HG03378 (cell line): ENCODE data around the gene UBAP1L.
"Not testable (repeated sequence)": the region's sequence is repeated elsewhere in the genome, so short reads cannot be mapped to it uniquely, and the experiment has no call there.

Experiments
- ATAC-seq: cut with Tn5 transposase; IDR thresholded peaks from one replicate; pipeline ENCODE4 v1.9.1; 2021; ENCODE audit warnings: mild to moderate bottlenecking, moderate library complexity; ENCODE audit not compliant: unreplicated experiment

Gene UBAP1L

DNA sequence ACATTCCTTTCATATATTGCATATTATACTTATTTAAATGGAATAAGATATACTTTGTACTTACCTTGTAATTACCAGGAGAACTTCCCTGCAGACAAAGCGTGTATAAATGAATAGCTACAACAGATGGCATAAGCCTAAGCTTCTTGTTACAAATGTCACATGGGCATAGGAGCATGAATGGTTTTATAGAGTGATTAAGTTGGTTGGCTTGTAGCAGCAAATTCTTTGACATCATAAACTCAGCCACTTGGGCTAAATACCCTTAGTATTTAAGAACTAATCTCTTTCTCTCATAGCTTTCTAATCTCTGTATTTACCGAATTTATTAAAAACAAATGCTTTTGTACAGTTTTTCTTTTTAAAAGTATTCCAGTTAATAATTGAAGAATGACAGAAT is at the start of gene UBAP1L:
Gene UBAP1L (minus strand): TSS at position 115 of the 400 bp plus-strand sequence. CDS start 8,985 bp downstream, outside the sequence.
- ATAC-seq, result no peak

DNA sequence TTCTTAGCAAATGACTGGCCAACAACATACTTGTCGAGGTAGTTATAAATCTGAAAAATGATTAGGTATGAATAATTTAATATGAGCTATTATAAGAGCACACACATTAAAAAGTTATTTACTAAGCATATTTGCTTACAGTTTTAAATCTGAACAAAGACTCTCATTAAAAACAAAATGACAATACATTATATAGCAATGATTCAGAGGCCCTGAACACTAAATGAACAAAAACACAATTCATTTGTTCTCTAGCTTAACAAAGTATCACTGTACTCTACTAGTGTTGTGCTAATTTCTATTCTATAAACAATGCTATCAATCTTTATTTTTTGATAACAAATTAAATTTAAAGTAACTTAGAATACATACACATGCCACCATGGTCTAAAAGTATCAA is 49.1 kb upstream of the UBAP1L start:
- ATAC-seq, result no peak

- ATAC-seq, result no peak
These were observed 48.0 kb upstream of the UBAP1L start for GRCh38 chr15:65163041-65163440.

DNA sequence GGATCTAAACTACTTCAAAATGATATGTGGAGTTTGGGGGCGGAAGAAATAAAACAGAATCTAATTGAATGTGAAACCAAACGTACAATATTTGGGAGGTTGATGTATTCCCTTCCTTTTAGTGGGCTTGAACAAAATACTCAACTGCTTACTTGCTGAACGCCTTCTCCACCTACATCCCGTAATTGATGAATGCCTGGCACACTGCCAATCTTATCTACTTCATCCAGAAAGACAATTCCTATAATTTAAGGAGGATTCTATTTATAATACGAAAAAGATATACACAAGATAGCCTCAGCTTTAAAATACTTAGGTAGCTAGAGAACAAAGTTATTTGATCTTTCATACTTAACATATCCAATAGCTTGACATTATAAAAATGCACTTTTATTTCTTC is 41.7 kb upstream of the UBAP1L start:
- ATAC-seq, result no peak

DNA sequence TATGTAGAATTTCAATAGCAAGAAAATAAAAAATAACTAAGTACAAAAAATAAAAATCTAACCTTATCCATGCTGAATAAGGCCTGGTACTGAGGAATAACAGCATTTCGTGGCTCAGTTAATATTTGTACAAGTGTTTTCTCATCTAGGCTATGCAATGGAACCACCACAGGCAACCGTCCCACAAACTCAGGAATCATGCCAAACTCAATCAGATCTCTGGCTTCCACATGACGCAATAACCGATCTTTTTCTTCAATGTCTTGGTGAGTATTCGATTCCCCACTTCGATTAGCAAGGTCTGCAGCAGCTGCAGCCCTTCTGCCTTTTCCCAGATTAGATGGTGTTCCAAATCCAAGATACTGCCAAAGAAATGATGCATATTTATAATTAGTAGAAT is 39.7 kb upstream of the UBAP1L start:
- no peak for ATAC-seq

GRCh38 chr15:65147902-65148301 is 32.9 kb upstream of the UBAP1L start:
- no peak for ATAC-seq

DNA sequence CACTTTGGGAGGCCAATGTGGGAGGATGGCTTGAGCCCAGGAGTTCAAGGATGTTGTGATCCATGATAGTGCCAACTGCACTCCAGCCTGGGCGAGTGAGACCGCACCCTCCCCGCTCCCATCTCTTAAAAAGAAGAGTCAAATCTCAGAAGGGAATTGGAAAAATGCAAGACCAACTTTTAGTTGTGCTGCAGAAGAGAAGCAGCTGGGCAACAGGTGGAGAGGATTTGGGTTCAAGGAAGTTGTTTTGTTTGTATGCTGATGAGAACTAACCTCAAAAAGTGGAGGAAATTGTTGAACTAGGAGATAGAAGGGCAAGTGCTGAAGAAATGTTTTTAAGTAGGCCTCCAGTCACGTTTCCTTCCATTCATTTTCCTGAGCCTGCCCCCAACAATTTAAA is 31.4 kb upstream of the UBAP1L start:
- no peak for ATAC-seq

DNA sequence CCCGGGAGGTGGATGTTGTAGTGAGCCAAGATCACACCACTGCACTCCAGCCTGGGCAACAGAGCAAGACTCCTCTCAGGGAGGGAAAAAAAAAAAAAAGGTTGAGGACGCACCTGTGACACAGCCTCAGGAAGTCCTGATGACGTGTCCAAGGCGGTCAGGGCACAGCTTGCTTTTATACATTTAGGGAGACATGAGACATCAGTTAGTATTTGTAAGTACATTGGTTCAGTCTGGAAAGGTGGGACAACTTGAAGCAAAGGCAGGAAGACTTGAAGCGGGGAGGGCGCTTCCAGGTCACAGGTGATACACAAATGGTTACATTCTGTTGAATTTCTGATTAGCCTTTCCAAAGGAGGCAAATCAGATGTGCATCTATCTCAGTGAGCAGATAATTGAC is 23.6 kb upstream of the UBAP1L start:
- not testable (repeated sequence) for ATAC-seq

DNA sequence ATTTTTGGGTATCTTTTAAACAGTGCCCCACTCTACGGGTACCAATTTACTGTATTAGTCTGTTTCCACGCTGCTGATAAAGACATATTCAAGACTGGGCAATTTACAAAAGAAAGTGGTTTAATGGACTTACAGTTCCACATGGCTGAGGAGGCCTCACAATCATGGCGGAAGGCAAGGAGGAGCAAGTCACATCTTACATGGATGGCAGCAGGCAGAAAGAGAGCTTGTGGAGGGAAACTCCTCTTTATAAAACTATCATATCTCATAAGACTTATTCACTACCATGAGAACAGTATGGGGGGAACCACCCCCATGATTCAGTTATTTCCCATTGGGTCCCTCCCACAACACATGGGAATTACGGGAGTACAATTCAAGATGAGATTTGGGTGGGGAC is 22.9 kb upstream of the UBAP1L start:
- not testable (repeated sequence) for ATAC-seq

- ATAC-seq, result not testable (repeated sequence)
These were observed 22.1 kb upstream of the UBAP1L start for GRCh38 chr15:65137089-65137488.

GRCh38 chr15:65134538-65134937 is 19.5 kb upstream of the UBAP1L start:
- no peak for ATAC-seq

- ATAC-seq, result peak; percentile 87
These were observed 18.7 kb upstream of the UBAP1L start, which contains the start of gene PDCD7 for GRCh38 chr15:65133548-65134200. PDCD7 (minus strand) TSS chr15:65133808; CDS start chr15:65133781, 27 bp downstream.

DNA sequence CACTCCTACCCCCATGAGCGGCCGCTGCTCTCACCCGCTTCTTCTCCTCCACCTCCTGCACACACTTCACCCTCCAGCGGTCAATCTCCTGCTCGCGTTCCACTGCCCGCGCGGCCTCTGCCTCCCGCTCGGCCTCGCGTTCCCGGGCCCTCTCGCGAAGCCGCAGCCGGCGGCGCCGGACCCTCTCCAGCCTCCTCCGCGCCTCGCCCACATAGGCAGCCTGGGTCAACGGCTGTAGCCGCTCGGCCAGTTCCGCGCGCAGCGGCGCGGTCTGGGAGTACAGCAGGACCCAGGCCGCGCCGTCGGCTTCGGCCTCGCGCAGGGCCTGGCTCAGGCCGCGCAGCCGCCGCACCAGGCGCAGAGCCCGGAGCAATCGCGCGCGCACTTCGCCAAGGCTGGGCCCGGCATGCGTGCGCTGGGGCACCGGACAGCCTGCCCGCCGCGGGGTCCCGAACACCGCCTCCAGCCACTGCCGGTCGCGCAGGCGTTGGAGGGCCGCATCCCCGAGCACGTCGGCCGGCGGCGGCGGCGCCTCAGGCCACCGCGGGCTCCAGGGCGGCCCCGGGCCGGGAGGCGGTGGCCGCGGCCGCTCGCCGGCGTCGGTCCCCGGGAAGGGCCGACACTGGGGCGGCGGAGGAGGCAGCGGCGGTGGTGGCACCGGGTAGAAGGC is 18.0 kb upstream of the UBAP1L start:
- ATAC-seq, result peak; percentile 6

DNA sequence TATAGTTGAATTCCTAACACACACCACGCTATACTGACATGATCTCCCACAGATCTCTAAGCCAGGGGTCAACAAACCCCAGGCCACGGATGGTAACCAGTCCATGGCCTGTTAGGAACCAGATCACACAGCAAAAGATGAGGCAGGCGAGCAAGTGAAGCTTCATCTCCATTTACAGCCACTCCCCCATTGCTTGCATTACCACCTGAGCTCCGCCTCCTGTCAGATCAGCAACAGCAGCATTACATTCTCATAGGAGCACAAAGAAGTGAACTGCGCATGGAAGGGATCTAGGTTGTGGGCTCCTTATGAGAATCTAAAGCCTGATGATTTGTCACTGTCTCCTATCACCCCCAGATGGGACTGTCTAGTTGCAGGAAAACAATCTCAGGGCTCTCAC is 15.9 kb upstream of the UBAP1L start:
- ATAC-seq, result no peak

DNA sequence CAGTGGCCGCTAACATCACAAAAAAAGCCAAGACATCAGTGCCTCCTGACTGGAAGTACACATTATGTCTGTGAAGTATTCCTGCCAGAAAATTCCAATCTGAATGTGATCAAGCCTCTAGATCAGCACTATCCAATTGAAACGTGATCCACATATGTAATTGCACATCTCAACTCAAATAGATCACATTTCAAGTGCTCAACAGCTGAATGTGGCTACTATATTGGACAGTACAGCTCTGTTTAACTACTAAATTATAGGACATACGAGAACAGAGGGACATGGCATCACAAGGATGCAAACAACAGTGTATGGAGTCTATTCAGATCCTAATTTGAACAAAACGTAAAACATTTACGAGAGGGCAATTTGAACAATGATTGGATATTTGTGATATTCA is 542 bp upstream of the UBAP1L start:
- no peak for ATAC-seq

- no peak for ATAC-seq
These were observed 4.2 kb downstream of the UBAP1L start for GRCh38 chr15:65110676-65111292.

DNA sequence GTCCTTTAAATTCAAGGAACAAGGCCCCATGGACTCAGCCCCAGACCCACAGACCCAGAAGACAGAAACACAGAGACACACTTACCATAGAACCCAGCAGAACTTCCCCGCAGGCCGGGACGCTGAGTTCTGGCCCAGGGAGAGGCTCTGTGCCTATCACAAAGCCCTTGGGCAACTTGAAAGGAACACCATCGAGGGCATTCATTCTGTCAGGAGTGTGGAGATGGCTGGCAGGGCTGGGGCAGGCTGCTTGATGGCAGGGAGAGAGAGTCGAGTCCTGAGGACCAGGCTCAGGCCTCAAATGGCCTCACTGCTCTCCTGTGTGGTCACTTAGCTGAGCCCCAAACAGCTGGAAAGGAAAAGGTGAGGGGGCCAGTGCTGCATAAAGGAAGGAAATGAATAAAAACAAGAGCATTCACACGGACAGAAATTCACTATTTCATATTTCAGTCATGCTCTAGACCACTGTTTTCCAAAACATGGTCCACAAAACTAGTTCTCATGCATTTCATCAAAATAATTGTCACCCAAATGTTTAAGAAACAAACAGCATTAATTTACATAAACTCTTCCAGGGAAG is 8.9 kb downstream of the UBAP1L start:
- no peak for ATAC-seq

DNA sequence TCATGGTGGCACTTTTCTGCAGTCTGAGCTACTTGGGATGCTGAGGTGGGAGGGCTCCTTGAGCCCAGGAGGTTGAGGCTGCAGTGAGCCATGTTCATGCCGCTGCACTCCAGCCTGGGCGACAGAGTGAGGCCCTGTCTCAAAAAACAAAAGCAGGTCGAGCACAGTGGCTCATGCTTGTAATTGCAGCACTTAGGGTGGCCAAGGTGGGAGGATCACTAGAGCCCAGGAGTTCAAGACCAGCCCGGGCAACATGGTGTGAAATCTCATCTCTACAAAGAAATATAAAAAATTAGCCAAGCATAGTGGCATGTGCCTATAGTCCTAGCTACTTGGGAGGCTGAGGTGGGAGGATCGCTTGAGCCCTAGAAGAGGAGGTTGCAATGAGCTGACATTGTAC is 10.0 kb downstream of the UBAP1L start:
- ATAC-seq, result no peak

- no peak for ATAC-seq
These were observed 12.1 kb downstream of the UBAP1L start for GRCh38 chr15:65102912-65103311.

DNA sequence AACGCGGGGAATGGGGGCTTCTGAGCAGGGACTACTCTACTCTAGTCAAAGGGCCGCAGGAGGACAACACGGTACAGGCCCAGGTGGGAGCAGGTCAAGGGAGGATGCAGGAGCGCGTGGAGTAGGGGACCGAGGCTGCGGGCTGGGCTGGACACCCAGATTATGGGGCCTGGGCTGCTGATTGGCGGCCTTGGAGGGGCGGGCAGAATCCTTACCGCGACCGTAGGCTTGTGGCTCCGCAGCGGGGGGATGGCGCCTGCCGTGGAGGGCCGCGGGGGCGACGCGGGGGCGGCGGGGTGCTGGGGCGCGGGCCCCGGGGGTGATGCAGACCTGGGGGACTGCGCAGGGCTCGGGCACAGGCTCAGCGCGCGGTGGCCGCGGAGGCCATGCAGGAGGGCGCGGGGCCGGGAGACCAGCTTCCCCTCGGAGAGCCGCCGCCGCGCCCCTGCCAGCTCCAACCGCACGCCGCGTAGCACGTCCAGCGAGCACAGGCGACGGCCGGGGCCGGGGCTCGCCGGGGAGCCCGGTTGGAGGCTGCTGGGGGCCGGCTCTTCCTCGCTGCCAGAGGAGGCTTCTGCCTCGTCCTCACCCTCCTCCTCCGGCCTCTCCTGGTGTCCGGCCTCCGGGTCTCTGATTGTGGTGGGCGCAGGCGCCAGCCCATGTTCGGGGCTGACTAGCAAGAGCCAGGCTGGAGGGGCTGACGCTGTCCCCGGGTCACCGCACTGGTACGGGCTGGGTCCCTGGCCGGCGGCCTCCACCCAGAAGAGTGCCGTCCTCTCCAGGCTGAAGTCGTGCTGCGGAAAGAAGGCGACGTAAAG is 12.9 kb downstream of the UBAP1L start:
- ATAC-seq, result no peak

- ATAC-seq, result no peak
These were observed 13.5 kb downstream of the UBAP1L start for GRCh38 chr15:65101411-65101890.
